ENCODE measurements around the gene ARTN. TPM values are rescaled to one million over a fixed set of nuclear protein-coding genes. Genes with fewer than 3 reads are reported as not detected.

ARTN gene
- total and polyA plus RNA-seq, 9 of the 15 experiments (the other 6 are each of a cell fraction or from before 2014, with no cell fraction given), result 0.06 to 0.38 TPM; not detected in 7

DNA sequence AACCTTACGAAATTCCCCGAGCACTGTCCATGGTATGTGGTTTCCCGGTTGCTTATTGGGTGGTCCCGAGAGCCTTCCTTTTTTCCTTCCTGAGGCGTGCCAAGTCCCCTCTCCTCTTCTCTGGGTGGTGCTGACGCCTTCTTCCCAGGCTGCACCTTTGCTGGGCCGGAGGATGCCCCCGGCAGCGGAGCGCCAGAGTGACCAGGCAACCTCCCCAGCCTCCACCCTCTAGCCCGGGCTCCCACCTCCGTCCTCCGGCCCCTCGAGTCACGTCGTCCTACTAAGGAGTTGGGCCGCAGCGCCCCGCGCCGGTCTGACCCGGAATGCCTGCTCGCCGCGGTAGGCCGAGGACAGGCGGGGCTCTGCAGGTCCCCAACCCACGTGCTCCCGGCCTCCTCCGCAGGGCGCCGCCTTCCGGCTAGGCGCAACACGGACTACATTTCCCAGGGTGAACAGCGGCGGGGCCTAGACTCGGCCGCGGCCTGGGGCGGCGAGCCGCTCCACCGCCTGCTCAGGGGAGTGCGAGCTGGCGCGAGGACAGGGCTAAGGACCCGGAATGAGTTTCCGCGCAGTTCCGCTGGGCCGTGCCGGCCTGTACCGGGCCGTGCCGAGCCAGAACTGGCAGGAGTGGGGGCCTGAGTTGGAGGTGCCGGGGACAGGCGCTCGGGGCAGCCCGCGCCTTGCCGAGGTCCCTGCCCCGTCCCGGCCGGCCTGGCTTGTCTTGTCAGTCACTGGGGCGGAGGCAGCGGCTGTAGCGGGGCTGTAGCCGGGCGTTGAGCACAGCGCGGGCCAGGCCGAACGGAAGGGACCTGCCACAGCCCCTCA, 12.8 kb downstream of the ARTN start, which contains the start of gene IPO13 (continued):
- TF ChIP-seq SP2 (IDR thresholded peaks at IDR 0.05; ENCODE audit: extremely low read depth, low read depth, low read length, poor library complexity, severe bottlenecking) (no peak), ILK (tag; IDR thresholded peaks at IDR 0.05; ENCODE audit: borderline replicate concordance, low read depth) (no peak), MAX (CRISPR knock-in tag; IDR thresholded peaks at IDR 0.05) (peak; percentile 100), NCOA4 (IDR thresholded peaks at IDR 0.05; ENCODE audit: partially characterized antibody) (no peak), ATF2 (CRISPR knock-in tag; IDR thresholded peaks at IDR 0.05) (no peak), OTX1 (CRISPR knock-in tag; IDR thresholded peaks at IDR 0.05) (peak; percentile 63; the same call in 1 of the 2 replicates)
- TF ChIP-seq, protein P1, sequence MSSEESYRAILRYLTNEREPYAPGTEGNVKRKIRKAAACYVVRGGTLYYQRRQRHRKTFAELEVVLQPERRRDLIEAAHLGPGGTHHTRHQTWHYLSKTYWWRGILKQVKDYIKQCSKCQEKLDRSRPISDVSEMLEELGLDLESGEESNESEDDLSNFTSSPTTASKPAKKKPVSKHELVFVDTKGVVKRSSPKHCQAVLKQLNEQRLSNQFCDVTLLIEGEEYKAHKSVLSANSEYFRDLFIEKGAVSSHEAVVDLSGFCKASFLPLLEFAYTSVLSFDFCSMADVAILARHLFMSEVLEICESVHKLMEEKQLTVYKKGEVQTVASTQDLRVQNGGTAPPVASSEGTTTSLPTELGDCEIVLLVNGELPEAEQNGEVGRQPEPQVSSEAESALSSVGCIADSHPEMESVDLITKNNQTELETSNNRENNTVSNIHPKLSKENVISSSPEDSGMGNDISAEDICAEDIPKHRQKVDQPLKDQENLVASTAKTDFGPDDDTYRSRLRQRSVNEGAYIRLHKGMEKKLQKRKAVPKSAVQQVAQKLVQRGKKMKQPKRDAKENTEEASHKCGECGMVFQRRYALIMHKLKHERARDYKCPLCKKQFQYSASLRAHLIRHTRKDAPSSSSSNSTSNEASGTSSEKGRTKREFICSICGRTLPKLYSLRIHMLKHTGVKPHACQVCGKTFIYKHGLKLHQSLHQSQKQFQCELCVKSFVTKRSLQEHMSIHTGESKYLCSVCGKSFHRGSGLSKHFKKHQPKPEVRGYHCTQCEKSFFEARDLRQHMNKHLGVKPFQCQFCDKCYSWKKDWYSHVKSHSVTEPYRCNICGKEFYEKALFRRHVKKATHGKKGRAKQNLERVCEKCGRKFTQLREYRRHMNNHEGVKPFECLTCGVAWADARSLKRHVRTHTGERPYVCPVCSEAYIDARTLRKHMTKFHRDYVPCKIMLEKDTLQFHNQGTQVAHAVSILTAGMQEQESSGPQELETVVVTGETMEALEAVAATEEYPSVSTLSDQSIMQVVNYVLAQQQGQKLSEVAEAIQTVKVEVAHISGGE (CRISPR knock-in tag; IDR thresholded peaks at IDR 0.05), result peak in 1 of 3 experiments; percentile 80; a peak in 2 of 6 replicates
- TF ChIP-seq, protein P2, sequence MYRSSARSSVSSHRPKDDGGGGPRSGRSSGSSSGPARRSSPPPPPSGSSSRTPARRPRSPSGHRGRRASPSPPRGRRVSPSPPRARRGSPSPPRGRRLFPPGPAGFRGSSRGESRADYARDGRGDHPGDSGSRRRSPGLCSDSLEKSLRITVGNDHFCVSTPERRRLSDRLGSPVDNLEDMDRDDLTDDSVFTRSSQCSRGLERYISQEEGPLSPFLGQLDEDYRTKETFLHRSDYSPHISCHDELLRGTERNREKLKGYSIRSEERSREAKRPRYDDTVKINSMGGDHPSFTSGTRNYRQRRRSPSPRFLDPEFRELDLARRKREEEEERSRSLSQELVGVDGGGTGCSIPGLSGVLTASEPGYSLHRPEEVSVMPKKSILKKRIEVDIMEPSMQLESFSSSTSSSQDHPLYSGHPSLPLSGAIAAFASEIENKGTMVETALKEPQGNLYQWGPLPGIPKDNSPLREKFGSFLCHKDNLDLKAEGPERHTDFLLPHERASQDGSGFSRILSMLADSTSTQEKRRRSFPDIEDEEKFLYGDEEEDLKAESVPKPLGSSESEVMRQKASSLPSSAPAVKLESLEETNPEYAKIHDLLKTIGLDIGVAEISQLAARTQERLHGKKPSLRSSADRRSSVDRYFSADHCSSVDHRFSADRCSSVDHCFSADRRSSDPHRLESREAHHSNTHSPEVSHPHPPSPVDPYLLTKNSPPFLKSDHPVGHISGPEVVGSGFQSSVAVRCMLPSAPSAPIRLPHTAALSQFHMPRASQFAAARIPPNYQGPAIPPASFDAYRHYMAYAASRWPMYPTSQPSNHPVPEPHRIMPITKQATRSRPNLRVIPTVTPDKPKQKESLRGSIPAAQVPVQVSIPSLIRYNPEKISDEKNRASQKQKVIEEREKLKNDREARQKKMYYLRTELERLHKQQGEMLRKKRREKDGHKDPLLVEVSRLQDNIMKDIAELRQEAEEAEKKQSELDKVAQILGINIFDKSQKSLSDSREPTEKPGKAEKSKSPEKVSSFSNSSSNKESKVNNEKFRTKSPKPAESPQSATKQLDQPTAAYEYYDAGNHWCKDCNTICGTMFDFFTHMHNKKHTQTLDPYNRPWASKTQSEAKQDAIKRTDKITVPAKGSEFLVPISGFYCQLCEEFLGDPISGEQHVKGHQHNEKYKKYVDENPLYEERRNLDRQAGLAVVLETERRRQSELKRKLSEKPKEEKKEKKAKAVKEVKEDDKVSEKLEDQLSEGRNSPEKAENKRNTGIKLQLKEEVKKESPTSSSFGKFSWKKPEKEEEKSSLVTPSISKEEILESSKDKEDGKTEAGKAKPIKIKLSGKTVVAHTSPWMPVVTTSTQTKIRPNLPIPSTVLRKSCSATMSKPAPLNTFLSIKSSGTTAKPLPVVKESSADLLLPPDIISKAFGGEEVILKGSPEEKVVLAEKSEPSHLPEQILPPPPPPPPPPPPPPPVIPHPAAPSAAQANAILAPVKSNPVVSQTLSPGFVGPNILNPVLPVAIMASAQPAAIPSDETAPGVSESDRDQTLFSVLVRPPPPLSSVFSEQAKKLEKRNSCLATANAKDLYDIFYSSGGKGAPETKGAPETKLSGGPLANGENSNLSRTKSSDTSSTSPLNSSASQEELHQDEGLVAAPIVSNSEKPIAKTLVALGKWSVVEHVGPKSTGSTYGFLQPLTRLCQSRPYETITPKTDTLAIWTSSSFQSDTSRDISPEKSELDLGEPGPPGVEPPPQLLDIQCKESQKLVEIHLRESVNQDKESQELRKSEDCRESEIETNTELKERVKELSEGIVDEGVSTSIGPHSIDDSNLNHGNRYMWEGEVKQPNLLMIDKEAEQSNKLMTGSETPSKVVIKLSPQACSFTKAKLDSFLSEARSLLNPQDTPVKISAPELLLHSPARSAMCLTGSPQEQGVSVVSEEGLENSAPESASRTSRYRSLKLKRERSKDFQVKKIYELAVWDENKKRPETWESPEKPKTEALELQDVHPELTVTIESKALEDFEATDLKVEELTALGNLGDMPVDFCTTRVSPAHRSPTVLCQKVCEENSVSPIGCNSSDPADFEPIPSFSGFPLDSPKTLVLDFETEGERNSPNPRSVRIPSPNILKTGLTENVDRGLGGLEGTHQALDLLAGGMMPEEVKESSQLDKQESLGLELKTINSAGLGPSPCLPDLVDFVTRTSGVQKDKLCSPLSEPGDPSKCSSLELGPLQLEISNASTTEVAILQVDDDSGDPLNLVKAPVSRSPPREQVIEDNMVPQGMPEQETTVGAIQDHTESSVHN (IDR thresholded peaks at IDR 0.05; ENCODE audit: borderline replicate concordance in 1 of 2, low read depth in 1 of 2), result no peak

Measured in K562 (cell line).